Mucosa of gallbladder (tissue), 1 donor: ENCODE results near the gene USHBP1. TPM values are rescaled to one million over a fixed set of nuclear protein-coding genes. Genes with fewer than 3 reads are reported as not detected.

ENCODE experiments used
- DNase-seq: peaks from one replicate; pipeline ENCODE4 v3.0.0-alpha.2; 2020; ENCODE audit warnings: low spot score
- total RNA-seq: library from RNA; stranded (reverse); gene quantifications from one replicate; pipeline ENCODE4 v1.2.1, GENCODE V29; 2021
- donor health status: DM: no; HTN: no; CAD: no.

Gene USHBP1
- total RNA-seq, 1 donor from 2014 or later, result 4.3 TPM

DNA sequence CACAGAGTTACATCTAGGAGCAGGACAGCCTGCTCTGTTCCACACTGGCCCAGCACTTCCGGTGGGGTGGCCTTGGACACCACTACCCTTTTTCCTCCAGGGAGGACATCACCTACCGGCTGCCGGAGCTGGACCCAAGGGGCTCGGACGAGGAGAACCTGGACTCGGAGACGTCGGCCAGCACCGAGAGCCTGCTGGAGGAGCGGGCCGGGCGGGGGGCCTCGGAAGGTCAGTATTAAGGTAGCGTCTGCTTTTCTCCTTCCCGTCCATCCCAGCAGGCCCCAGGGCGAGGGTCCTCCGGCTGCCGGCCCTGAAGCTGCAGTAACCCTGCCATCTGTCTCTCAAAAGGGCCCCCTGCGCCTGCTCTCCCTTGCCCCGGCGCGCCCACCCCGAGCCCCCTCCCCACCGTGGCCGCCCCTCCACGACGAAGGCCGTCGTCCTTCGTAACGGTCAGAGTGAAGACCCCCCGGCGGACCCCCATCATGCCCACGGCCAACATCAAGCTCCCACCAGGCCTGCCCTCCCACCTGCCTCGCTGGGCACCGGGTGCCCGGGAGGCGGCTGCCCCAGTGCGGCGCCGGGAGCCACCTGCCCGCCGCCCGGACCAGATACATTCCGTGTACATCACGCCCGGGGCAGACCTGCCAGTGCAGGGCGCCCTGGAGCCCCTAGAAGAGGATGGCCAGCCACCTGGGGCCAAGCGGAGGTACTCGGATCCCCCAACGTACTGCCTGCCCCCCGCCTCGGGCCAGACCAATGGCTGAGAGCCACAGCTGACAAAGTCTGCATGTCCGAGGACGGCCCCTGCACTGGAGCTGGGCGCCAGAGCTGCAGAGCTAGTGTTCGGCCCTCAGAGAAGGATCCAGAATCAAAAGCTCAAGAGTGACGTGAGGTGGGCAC is 52.7 kb downstream of the USHBP1 start:
- no peak for DNase-seq

DNA sequence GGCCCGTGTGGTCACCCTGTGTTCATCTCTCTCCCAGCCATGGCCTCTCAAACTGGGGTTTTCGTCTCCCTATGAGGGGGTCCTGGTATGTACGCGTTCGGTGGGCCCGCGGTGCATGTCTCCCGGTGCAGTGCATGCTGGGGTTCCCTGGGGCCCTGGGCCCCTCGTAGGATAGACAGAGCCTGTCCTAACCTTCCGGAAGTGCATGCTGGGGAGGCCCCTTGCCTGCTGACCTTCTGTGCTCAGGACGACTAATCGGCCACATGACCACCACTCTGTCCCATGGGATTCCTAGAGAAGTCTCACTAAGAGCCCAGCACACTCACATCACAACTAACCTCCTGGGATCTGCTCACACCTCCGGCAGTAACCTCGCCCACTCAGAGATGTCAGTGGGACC is 54.2 kb downstream of the USHBP1 start:
- DNase-seq, result no peak

GRCh38 chr19:17209126-17210036 is 55.2 kb downstream of the USHBP1 start:
- DNase-seq, result no peak

DNA sequence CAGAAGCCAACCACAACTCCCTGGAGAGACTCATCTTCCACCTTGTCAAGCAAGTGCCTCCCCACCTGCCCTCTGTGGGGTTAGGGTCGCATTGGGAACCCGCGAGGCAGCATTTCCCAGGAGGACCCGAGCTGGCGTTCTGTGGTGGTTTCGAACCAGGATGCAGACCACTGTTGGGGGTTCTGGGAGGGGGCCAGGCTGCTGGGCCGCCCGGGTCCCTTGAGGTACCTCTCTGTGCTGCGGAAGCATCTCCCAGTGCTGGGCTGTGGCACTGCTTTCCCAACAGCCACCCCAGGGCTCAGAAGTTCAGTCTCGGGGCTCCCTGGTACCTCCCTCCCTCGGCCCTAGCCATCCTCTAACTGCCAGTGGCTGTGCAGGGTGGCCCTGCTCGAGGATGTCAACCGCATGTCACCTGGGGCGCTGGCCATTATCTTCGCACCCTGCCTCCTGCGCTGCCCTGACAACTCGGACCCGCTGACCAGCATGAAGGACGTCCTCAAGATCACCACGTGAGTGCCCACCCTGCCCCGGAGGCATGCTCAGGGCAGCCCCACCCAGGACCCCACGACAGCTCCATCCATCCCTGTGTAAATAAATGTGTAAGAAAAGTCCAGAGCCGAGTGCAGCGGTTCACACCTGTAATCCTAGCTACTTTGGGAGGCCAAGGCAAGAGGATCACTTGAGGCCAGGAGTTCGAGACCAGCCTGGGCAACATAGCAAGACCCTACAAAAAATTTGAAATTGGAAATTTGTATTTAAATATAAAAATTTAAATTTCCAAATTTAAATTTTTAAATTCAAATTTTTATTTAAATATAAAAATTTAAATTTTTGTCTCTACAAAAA is 57.6 kb downstream of the USHBP1 start:
- DNase-seq, result no peak

DNA sequence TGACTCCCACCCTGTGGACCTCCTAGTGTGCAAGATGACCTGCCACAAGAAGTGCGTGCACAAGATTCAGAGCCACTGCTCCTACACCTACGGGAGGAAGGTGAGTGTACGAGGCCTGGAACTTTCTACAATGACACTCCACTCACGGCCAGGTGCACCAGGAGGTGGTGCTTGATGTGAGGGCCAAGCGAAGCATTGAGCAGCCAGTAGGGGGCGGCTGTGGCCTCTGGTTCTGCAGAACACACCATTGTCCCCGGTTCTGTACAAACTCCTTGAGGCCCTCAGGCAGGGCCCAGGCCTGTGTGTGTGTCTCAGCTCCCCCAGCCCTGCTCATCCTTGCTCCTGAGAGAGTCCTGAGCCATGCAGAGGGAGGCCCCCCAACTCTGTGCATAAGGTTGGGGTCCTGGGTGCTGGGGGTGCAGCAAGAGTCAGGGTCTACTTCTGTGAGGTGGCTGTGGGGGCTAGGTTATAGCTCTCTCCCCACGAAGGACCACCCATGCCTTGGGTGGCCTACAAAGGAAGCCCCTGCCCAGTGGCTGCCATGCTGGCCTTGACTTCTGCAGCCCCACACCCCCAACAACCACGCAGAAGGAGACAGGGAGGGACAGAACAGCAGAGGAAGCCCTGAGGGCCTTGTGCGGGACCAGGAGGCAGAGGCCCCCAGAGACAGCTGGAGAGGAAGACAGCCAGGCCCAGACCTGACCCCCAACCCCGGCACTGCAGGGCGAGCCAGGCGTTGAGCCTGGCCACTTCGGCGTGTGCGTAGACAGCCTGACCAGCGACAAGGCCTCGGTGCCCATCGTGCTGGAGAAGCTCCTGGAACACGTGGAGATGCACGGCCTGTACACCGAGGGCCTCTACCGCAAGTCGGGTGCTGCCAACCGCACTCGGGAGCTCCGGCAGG is 59.1 kb downstream of the USHBP1 start:
- DNase-seq, result peak; percentile 55

DNA sequence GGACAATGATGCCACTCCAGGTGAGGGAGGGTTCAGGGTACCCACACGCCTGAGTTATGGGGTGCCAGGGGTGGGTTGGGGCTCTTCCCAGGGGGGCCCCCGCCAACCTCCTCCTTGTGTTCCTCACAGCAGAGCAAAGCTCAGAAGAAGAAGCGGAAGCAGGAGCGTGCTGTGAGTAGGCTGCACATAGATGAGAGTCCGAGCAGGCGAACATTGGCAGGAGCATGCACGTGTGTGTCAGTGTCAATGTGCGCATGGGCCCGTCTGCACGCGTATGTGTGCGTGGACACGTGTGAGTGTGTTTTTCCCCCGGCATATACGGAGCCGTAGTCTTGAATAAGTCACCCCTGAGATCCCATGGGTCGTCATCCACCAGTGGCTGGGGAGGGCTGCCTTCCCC is 61.8 kb downstream of the USHBP1 start:
- DNase-seq, result no peak

- no peak for DNase-seq
Observed at GRCh38 chr19:17202249-17202648, 62.3 kb downstream of the USHBP1 start.

DNA sequence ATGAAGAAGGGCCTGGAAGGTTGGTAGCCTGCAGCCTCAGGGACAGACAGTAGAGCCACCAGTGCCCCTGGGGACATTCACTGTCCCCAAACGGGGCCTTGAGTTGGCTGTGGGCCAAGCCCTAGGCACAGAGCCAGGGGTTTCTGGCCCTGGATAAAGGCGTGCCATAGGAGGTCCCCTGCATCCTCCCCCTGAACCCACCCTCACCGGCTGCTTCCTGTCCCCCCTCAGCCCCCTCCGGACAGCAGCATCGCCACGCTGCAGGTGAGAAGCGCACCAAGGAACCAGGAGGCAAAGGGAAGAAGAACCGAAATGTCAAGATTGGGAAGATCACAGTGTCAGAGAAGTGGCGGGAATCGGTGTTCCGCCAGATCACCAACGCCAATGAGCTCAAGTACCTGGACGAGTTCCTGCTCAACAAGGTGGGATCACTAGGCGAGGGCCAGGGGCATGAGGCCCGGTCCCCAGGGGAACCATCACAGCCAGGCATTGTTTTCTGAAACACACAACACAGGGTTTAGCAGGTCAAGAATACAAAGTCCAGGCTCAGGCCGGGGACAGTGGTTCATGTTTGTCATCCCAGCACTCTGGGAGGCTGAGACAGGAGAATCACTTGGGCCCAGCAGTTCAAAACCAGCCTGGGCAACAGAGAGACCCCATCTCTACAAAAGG is 64.0 kb downstream of the USHBP1 start:
- no peak for DNase-seq

Other genes with a start within 250 kb of the USHBP1 start
- 2.9 TPM for gene CPAMD8, start 237.9 kb downstream of the USHBP1 start, total RNA-seq
- 10.8 TPM for gene HAUS8, start 189.3 kb downstream of the USHBP1 start, total RNA-seq
- gene MYO9B, start 189.0 kb downstream of the USHBP1 start, total RNA-seq, result 75.0 TPM
- 28.0 TPM for gene USE1, start 49.4 kb downstream of the USHBP1 start, total RNA-seq
- 47.8 TPM for gene OCEL1, start 38.5 kb downstream of the USHBP1 start, total RNA-seq
- 46.3 TPM for gene NR2F6, start 18.8 kb downstream of the USHBP1 start, total RNA-seq
- 70.5 TPM for gene BABAM1, start 2.7 kb upstream of the USHBP1 start, total RNA-seq
- gene ANKLE1, start 17.2 kb upstream of the USHBP1 start, total RNA-seq, result 0.83 TPM
- gene ABHD8, start 38.7 kb upstream of the USHBP1 start, total RNA-seq, result 20.1 TPM
- gene MRPL34, start 41.1 kb upstream of the USHBP1 start, total RNA-seq, result 102 TPM
- 37.9 TPM for gene DDA1, start 44.8 kb upstream of the USHBP1 start, total RNA-seq
- gene ANO8, start 70.1 kb upstream of the USHBP1 start, total RNA-seq, result 33.2 TPM
- gene GTPBP3, start 72.8 kb upstream of the USHBP1 start, total RNA-seq, result 24.7 TPM
- gene PLVAP, start 112.6 kb upstream of the USHBP1 start, total RNA-seq, result 166 TPM
- 1.0 TPM for gene CCDC194, start 129.5 kb upstream of the USHBP1 start, total RNA-seq
- gene BST2, start 140.9 kb upstream of the USHBP1 start, total RNA-seq, result 90.6 TPM
- 61.2 TPM for gene MVB12A, start 155.3 kb upstream of the USHBP1 start, total RNA-seq
- 0.37 TPM for gene TMEM221, start 183.9 kb upstream of the USHBP1 start, total RNA-seq
- not detected for gene NXNL1, start 196.2 kb upstream of the USHBP1 start, total RNA-seq
- 37.1 TPM for gene SLC27A1, start 205.8 kb upstream of the USHBP1 start, total RNA-seq
- 93.0 TPM for gene PGLS, start 246.9 kb upstream of the USHBP1 start, total RNA-seq